Glomerular visceral epithelial cell (primary cell): ENCODE results near the gene PAQR7.
"Not testable (repeated sequence)": the region's sequence is repeated elsewhere in the genome, so short reads cannot be mapped to it uniquely, and the experiment has no call there.

Source experiments
- DNase-seq: peaks from one replicate; pipeline ENCODE4 v3.0.0-alpha.2; 2016; ENCODE audit errors: extremely low spot score

PAQR7 gene

DNA sequence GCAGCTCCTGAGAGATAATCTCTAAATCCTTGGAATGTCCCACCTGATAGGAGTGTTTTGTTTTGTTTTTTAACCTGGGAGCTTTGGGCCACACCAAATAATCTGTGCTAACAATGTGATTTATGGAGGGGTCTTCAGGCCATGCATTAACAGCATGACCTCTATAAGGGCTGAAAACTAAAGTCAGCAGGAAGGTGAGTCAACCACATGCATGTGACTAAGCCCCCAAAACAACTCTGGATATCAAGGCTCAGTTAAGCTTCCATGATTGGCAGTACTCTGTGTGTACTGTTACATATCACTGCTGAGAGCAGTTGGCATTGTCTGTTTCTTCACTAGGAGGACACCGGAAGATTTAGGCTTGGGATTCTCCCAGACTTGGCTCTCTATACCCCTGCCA lies 27.0 kb downstream of the PAQR7 start:
- DNase-seq = no peak

DNA sequence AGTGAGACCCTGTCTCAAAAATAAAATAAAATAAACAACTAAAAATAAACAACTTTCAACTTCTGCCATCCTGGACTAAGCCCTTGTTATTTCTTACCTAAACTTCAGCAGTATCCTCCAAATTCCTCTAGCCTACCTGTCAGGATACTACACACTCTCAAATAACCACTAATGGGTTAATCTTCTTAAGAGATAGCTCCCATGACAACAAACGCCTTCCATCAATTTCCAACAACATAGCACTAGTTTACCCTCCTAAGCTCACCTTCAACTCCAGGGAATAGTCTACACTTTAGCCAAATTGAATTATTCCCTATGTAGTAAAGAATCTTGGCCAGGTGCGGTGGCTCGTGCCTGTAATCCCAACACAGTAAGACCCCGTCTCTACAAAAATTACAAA lies 27.6 kb downstream of the PAQR7 start:
- no peak for DNase-seq

DNA sequence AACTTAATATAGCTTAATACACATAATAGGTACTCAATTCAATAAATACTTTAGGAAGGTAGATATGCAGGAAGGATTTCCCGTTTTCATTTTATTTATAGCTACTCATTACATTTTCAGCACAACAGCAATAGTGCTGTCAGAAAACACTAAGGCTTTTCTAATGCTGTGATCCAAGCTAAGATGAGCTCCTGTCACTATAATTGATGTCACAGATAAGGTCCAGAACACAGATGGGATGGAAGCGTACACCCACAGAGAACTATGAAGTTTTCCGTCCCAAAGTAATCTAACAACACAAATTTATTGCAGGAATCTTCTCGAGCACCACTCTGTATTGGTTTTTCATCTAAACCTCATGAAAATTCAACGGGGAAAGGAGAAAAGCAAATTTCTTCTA lies 29.8 kb downstream of the PAQR7 start:
- DNase-seq = no peak

DNA sequence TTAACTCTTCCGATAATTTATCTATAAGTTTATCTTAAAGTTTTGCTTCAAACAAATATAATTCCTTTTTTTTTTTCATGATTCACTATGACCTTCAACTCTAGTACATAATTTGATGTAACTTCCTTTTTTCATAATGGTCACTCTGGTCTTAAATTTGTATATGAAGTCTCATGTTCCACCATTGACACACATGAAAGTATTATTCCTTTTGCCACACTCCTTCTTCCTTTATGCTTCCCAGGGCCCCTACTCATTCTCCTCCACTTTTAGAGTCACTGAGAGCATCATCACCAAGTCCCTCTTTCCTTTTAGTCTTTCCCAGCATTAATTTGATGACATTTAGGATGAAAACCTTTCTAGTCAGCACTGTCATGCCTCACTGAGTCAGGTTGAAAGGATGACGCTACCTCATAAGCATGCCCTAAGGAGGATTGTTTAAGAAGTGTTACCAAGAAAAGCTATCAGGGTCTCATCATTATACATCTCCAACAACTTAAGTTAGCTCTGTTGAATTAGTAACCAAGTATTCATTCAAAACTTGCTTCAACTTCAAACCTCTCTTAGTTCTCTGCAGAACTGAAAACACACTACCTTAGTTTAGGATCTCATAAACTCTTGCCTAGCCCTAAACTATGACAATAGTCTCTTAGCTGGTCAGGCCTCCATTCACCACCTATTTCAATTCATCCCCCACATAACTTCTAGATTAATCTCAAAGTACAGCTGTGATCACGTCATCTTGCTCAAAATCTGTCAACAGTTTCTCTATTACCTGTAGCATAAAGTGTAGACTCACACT lies 30.8 kb downstream of the PAQR7 start:
- peak; percentile 62 for DNase-seq

DNA sequence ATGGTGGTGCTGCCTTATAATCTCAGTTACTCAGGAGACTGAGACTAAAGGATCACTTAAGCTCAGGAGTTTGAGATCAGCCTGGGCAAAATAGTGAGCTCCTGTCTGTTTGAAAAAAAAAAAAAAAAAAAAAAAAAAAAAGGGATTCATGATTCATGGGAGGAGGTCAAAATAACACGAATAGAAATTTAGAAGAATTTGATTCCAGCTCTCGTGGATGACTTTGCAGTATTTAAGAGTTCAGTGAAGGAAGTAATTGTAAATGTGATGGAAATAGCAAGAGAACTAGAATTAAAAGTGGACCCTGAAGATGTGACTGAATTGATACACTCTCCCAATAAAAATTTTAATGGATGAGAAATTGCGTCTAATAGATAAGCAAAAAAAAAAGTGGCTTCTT lies 32.0 kb downstream of the PAQR7 start:
- DNase-seq = no peak

DNA sequence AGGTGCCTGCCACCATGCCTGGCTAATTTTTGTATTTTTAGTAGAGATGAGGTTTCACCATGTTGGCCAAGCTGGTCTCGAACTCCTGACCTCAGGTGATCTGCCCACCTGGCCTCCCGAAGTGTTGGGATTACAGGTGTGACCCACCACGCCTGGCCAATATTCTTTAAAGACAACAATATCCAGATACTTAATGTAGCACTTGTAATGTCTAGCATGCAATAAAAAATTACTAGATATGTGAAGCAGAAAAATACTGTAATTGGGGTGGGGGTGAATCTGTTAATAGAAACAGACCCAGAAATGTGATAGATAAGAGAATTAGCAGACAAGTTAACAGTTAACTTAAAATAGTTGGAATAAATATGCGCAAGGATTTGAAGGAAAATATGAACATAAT lies 35.7 kb downstream of the PAQR7 start:
- not testable (repeated sequence) for DNase-seq

DNA sequence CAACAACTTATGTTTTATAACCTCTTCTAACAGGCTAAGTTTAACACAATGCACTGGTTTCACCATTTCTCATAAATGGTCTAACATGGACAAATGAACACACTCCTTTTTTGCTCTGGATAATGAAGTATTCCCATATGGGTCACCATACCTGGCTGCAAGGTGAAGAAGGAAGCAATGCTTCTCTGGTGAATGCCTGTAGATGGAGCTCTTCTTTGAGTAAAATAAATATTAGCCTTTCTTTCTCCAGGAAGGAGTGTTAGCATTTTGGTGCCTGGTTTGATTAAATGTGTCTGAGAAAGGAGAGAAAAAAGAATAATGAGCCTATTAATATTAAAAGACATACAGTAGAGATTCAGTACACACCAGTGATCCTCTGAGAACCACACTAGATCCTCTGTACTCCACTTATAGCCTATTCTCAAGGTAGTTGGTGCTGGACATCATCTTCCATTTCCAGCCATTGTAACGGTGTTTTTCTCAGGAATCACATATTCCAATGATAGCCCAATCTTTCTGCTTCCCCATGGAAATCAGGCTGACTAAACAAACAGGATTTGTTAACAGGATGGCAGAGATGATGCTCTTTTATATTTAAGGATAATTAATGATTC lies 38.1 kb downstream of the PAQR7 start:
- DNase-seq = peak; percentile 21

DNA sequence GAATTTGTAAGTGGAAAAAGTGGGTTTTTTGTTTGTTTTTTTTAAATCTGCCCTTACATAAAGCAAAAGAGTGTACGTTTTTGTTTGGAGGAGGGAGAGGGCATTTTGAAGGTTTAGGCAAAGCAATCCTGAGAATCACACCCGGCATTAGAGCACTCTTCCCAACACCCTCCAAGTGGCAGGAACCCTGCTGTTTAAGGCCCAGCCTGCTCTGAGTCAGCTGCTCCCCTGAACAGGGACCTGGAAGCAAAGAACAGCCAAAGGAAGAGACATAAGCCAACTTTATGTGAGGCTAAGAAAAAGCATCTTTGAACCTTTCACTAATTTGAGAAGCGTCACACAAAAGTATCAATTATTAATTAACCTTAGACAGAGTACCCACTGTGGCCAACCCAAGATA lies 38.8 kb downstream of the PAQR7 start:
- no peak for DNase-seq

DNA sequence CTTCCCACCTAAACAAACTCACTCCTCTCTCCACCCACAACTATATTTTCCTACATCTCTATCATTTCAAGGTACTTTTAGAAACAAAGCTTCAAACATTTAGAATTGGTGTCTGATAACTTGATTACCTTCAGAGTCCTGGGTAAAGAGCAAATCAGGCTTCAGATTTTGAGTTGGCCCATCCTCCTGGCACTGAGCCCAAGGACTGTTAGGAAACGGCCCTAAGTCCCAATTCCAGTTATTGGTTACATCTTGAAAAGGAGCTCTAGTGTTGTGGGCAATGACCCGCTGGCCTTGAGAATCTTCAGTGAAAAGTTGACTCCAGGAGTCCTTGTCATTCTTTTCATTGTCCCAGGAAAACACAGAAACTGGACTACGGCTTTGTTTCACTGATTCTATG lies 40.6 kb downstream of the PAQR7 start:
- no peak for DNase-seq

DNA sequence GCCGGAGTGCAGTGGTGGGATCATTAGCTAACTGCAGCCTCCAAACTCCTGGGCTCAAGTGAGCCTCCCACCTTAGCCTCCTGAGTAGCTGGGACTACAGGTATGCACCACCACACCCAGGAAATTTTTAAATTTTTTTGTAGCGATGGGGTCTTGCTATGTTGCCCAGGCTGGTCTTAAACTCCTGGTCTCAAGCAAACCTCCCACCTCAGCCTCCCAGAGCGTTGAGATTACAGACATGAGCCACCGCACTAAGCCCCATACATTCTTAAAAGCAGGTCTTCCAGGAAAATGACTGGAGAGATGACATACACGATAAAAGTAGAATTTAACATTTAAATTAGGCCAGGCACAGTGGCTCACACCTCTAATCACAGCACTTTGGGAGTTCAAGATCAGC lies 42.4 kb downstream of the PAQR7 start:
- no peak for DNase-seq

DNA sequence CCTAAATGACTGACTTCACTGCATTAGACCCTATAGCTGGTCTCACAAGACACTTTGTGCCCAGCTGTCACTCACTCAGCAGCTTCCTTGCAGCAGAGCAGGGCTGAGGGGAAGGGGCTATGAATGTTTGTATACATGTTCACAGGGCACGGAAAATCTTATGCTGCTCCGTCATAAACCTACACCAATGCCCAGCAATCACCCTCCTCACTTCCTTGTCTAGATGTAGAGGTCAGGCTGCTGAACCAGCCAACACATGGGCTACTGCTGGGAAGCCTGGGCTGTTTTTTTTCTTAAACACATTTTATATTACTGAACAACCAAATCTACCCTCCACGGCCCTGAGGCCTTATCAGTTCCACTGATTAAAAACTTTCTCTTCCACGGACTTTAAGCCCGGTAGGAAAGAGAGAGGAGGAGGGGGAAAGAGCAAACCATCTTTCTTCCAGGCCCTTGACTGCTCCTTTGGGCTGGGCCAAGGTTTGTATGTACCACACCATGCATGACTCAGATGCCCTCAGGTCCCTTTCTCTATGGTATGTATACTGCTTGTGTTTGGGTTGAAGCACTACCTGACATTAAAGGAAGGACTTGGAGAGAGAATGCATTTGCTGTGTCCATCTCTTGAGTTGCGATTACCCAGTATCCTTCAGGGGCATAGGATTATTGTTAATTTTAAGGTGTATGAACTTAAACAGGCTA lies 43.0 kb downstream of the PAQR7 start:
- DNase-seq = no peak

DNA sequence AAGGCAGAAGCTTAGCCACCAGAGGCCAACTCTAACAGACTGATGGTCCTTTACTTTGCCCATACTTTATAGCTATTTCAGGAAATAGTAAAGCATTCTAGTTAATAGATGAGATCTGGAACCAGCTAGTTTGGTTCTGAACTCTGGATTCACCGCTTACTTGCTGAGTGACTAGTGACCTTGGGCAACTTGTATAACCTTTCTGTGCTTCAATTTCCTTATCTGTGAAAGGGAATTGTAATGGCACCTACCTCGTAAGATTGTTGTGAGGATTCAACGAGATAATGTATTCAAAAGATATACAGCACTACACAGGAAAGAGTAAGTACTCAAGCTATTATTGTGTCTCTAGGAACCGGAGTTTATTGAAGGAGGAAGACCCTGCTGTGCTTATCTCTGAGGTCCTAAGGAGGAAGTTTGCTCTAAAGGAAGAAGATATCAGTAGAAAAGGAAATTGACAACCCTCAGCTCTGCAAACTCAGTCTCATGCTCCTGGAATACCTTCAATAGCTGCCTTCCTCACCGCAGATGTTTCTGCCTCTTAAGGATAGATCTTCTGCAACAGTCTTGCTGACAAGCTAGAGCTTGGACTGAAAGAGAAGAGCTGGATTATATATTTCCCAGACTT lies 43.8 kb downstream of the PAQR7 start:
- DNase-seq = no peak

DNA sequence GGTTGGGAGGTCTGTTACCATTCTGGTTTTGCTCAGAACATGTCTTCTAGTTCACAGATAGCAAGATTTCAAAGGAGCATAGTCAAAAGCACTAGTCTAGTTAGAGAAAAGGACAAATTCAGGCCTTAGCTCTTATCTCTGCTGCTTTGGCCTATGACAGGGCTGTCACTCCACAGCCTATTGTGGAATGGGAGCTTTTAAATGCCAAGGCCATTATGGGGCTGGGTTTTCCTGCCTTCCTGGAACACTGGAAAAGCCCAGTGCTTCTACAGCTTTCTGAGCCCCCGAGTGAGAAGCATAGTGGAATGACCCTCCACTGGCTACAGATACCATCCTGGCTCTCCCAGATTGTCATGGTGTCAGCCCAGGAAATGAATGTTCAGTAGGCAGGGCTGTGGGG lies 46.5 kb downstream of the PAQR7 start:
- DNase-seq = no peak

DNA sequence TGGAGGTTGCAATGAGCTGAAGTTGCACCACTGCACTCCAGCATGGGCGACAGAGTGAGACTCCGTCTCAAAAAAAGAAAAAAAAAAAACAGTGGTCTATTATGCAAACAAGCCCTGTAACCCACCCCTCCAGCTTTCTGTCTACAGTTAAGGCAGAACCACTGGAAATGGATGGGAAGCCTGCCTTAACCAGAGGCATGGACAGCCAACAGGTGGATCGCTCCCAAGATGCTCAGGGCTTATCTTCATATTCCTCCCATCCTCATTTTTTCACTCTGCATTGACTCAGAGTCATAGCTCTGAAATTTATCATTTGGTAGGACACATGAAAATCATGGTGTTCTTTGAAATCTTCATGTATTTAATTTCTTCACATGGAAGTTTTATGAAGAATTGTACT lies 47.0 kb downstream of the PAQR7 start:
- no peak for DNase-seq

DNA sequence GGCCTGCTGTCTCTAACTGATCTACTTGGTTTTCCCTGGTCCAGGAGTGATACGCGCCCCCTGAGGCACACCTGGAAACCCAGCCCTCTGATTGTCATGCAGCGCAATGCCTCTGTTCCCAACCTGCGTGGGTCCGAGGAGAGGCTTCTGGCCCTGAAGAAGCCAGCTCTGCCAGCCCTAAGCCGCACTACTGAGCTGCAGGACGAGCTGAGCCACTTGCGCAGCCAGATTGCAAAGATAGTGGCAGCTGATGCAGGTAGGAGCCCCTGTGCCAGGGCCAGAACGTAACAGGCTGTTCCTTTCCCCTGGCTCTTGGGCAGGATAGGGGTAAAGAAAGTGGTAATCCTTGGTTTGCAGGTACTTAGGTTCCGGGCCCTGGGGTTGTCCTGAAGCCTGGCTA lies 48.9 kb downstream of the PAQR7 start:
- DNase-seq = no peak

DNA sequence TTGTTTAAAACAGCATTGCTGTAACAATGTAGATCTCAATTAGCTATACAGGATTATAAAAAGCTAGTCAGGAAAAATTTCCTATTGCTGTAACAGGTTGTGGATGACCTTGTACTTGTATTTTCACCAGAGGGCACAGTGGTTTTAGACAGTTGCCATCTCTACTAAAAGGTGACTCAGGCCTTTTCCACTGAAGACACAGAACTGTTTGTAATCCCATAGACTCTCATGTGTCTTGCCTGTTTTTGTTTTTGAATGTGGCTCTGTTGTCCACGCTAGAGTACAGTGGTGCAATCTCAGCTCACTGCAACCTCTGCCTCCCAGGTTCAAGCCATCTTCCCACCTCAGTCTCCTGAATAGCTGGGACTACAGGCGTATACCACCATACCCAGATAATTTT lies 49.9 kb downstream of the PAQR7 start:
- no peak for DNase-seq

DNA sequence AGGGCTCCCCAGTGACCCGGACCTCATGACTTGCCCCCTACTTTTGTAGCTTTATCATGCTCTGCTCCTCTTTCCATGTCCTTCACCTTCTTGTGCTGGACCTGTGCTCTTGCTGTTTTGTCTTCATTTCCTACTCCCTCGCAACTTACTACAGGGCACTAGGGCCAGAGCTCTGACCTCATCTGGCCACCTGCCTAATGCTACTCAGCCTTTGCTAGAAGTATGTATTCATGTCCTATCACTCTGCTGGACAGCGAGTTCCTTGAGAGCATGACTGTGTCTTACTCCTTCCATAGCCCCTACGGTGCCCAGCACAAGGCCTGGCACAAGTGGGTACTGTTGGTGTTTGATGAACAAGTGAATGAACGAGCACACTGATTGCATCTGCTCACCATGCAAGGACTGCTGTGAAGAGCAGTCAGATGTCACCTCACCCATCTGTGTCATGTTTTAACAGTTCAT lies 53.8 kb downstream of the PAQR7 start:
- peak; percentile 43 for DNase-seq

DNA sequence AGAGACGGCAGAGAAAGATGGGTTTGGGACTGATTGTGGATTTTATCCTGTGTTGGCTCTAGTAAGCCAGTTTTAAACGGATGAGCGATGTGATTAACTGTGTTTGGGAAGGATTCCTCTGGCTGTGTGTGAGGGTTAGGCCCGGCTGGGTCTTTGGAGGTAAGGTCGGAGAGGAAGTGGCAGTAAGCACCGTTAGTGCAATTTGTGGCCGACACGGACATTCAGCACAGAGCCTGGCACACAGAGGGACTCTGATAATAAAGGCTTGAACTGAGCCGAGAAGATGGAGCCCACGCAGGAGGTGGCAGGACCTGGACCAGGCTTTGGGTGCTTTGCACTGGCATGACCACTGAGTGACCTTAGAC lies 54.4 kb downstream of the PAQR7 start:
- DNase-seq = no peak

DNA sequence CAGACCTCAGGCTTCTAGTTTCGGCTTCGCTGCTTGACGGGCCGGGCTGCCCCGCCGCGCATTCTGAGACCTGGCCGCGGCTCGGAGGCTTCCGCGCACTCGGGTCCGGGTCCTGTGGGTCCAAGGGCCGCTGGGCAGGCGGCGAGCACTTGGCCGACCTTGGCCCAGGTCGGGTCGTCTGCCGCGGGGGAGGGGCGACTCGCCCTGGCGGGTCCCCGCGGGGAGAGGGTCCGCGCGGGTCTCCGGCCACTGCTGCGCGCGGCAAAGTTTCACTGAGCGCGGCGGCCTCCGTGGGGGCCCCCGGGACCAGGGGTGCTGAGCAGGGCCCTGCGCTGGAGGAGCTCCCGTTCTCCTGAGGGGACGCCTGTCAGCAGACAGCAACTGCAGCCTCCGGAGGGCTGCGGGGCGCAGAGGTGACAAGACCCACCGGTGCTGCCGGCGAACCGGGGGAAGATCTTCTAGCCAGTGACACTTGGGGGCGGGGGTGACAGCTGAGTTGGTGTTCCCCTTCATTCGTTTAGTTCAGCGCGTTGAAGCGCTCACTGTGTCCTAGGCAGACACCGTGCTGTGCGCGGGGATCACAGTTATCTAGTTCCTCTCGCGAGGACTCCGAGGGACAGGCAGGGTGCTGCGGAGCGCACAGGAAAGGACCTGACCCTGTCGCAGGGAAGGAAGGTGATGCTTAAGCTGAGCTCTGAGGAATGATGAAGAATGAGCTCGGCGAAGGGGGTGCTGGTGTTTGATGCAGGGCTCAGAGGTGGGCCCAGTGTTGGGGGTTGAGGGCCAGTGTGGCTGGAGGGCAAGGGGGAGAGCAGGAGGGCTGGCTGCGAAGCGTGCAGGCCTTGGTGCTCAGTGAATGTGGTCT lies 55.0 kb downstream of the PAQR7 start:
- DNase-seq = peak; percentile 57

DNA sequence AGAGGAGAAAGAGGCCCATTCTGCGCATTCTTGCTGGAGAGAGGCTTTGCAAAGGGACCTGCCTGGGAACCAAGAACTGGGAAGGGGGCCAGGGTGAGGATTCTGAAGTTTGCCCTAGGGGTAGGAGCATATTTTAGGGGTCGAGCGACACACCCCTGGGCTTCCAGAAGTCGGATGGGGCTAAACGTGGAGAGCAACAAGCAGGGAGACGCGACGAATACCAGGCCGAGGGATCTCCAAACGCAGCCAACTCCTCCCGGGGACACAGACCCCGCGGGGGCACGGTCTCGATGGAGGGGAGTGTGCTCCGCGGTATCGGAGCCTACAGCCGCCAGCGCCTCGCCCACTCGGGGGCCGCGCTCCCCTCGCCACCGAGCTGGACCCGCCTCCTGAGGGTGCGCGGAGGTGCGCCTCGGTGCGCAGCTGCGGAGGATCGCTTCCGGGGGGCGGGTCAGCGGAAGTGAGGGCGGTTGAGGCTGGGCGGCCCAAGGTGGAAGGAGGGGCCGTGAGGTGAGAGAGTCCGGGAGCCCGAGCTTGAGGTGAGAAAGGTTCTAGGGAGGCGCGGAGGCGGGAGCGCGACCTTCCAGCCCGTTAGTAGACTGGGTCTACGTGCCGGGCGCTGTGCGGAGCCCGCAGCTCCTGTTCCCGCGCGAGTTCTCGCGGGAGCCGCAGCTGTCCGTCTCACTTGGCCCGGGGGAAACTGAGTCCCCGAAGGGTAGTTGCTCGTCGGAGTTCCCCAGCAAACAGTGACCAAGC lies 55.8 kb downstream of the PAQR7 start, which contains the start of gene MTFR1L:
Gene MTFR1L, plus strand, starts transcription at position 464 of the 756 bp plus-strand sequence. CDS start 3,151 bp downstream, outside the sequence.
- DNase-seq = peak; percentile 89

DNA sequence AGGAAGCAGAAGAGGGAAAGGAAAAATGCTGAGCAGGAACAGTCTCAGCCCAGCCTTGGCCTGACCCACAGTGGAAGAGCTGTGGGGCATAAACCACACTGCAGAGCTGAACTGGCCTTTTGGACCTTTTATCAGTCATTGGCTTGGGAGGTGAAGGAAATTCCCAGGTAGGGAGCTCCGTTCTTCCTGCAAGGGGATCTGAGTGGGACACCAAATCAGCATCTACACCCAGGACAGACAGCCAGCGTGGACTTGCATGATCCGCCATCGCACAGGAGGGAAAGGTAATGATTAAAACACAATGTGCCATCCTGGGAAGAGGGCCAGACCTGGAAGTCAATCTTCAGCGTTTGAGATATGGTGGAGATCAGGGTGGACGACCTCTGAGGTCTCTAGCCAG lies 56.9 kb downstream of the PAQR7 start:
- no peak for DNase-seq
